GM21367 (cell line): ENCODE measurements around the gene ZBTB1.
"Not testable (repeated sequence)": the region's sequence is repeated elsewhere in the genome, so short reads cannot be mapped to it uniquely, and the experiment has no call there.

ENCODE experiments used
- ATAC-seq: cut with Tn5 transposase; IDR thresholded peaks from one replicate; pipeline ENCODE4 v1.9.1; 2021; ENCODE audit not compliant: unreplicated experiment

The ZBTB1 gene

DNA sequence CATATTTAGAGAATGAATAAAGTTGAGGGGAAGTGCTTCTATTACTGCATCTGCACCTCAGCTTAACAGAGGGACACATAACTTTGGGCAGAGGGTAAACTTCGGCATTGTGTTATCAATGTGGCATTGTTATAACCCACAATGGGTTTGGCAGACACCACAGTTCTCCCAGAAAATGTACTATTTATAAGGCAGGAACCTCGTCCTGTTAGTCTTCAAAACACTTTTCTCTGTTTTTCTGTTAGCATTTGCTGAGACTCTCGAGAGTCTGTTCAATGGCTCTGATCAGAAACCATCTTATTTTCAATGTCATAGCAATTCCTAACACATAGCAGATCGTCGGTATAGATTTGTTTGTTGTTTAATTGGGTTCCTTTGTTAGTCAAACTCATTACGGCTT, 59.1 kb downstream of the ZBTB1 start:
- ATAC-seq = no peak

- no peak for ATAC-seq
Observed at GRCh38 chr14:64566651-64567122, 62.1 kb downstream of the ZBTB1 start.

GRCh38 chr14:64569138-64569631, 64.6 kb downstream of the ZBTB1 start:
- ATAC-seq = no peak

GRCh38 chr14:64569646-64570045, 65.1 kb downstream of the ZBTB1 start:
- not testable (repeated sequence) for ATAC-seq

- no peak for ATAC-seq
Observed at GRCh38 chr14:64572386-64573104, 68.0 kb downstream of the ZBTB1 start.

DNA sequence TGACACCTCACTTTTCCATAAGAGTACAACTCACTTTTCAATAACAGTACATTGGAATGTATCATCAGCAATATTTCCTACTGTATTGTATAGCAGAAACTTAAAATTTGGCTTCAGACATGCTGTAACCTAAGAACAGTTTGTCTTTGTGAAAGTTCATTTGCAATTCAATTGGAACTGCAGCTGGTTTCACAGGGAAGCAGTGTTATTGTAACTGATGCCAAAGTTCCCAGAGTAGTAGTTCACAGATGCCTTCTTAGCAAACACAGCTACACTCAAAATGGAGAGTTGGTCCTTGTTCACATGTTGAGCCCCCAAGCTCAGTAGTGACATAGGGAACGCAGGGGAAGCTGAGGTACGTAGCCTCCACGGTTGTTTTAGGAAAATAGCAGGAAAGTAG, 68.5 kb downstream of the ZBTB1 start:
- no peak for ATAC-seq
